GM21528 (cell line): ENCODE results near the gene CHN1.

ENCODE experiments used
- ATAC-seq: cut with Tn5 transposase; IDR thresholded peaks from one replicate; pipeline ENCODE4 v1.9.1; 2021; ENCODE audit warnings: mild to moderate bottlenecking, moderate library complexity; ENCODE audit not compliant: unreplicated experiment, low FRiP score

CHN1 gene

GRCh38 chr2:174974131-174974530 is 31.1 kb downstream of the CHN1 start:
- no peak for ATAC-seq

- no peak for ATAC-seq
Measured at GRCh38 chr2:174972924-174973323, 32.3 kb downstream of the CHN1 start.

GRCh38 chr2:174971868-174972781 is 33.1 kb downstream of the CHN1 start:
- no peak for ATAC-seq

- no peak for ATAC-seq
Measured at GRCh38 chr2:174970092-174970491, 35.1 kb downstream of the CHN1 start.

- ATAC-seq: no peak
Measured at GRCh38 chr2:174969091-174969734, 36.0 kb downstream of the CHN1 start.

- ATAC-seq: no peak
Measured at GRCh38 chr2:174967691-174968260, 37.4 kb downstream of the CHN1 start.

GRCh38 chr2:174967086-174967485 is 38.1 kb downstream of the CHN1 start:
- ATAC-seq: no peak

GRCh38 chr2:174965992-174966744 is 39.0 kb downstream of the CHN1 start:
- no peak for ATAC-seq

- no peak for ATAC-seq
Measured at GRCh38 chr2:174965551-174965950, 39.6 kb downstream of the CHN1 start.

- ATAC-seq: no peak
Measured at GRCh38 chr2:174964404-174964803, 40.8 kb downstream of the CHN1 start.

- ATAC-seq: no peak
Measured at GRCh38 chr2:174963437-174964400, 41.5 kb downstream of the CHN1 start.

GRCh38 chr2:174959787-174960186 is 45.4 kb downstream of the CHN1 start:
- ATAC-seq: no peak

- ATAC-seq: no peak
Measured at GRCh38 chr2:174957050-174957449, 48.1 kb downstream of the CHN1 start.

GRCh38 chr2:174952607-174953006 is 52.6 kb downstream of the CHN1 start:
- ATAC-seq: no peak

- no peak for ATAC-seq
Measured at GRCh38 chr2:174951745-174952144, 53.4 kb downstream of the CHN1 start.

- no peak for ATAC-seq
Measured at GRCh38 chr2:174949988-174950687, 55.0 kb downstream of the CHN1 start.

- ATAC-seq: no peak
Measured at GRCh38 chr2:174945601-174946260, 59.5 kb downstream of the CHN1 start.

- no peak for ATAC-seq
Measured at GRCh38 chr2:174939046-174939445, 66.1 kb downstream of the CHN1 start.

GRCh38 chr2:174931724-174932123 is 73.5 kb downstream of the CHN1 start:
- no peak for ATAC-seq
